ENCODE results near the gene GM2A. TPM values are rescaled to one million over a fixed set of nuclear protein-coding genes. Genes with fewer than 3 reads are reported as not detected.
A peak's percentile ranks its signal among the peaks of the same experiment; 100 is the strongest.

The GM2A gene
- total RNA-seq (10 to 100 TPM; 12.7 to 14.9 TPM), polyA plus RNA-seq (4.7 TPM)

DNA sequence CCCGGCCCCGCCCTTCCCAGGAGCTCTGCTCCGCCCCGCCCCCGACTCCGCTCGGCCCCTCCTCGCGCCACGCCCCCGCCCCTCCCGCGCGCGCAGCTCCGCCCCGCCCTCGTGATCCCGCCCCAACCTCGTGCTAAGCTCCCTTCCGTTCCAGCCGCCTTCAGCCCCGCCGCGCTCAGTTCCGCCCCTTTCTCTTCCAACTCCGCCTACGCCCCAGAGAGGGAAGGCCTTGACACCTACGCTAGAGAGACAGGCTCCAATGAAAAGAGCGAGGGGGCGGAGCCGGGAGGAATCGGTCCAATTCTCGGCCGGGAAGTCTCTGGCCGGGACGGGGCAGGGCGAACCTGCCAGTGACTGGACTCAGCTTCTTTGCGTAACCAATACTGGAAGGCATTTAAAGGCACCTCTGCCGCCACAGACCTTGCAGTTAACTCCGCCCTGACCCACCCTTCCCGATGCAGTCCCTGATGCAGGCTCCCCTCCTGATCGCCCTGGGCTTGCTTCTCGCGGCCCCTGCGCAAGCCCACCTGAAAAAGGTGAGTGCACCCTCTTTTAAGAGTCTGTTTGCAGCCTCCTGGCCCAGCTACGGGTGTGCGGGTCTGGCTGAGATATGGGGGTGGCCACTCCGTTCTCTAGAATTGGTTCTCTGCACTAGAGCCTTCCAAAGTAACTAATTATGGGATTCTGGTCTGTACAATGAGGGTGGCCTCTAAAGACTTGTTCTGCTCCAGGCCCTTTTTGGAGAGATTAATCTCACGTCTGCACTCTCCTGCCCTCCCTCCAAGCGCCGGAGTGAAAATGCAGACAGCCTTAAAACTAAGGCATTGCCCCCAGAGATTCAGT, at the start of gene GM2A:
TSS of gene GM2A (plus strand) at position 424 of the 843 bp plus-strand sequence. CDS start at position 456, 32 bp downstream.
- Histone ChIP-seq H3K4me3 (ENCODE audit: low read length) (peak within 1 kb of the TSS; percentile 97), H3K27ac (ENCODE audit: low read depth, low read length) (peak within 1 kb of the TSS; percentile 66), H3K27me3 (ENCODE audit: insufficient read depth, low read length, poor library complexity, severe bottlenecking) (no peaks in the 10 kb centered on the region), H3K9me3 (ENCODE audit: low read length) (no peaks in the 10 kb centered on the region), H3K4me1 (ENCODE audit: insufficient read depth, low read length) (peaks cover 30% of the 10 kb centered on the region), H3K36me3 (ENCODE audit: insufficient read depth, low read length) (no peaks in the 10 kb centered on the region)
- DNase-seq, result peak; percentile 97 to 98 (median 97)
- CTCF ChIA-PET, result interaction anchor here (0.7 to 3.2 kb wide), 14 partner anchors 12 to 803 kb away, joined by 3 to 16 read pairs (median 6); partner anchors contain the start of genes CCDC69, DCTN4 and RBM22
- Mint-ChIP-seq H3K27me3 (no peaks in the 10 kb centered on the region), H3K9me3 (no peaks in the 10 kb centered on the region), H3K27ac (peak within 1 kb of the TSS; percentile 72 to 94 (median 93)), H3K36me3 (peaks cover 0 to 6% (median 0%) of the 10 kb centered on the region in 3 donors), H3K4me1 (peaks cover 33 to 57% (median 36%) of the 10 kb centered on the region in 3 donors), H3K4me3 (peak within 1 kb of the TSS; percentile 87 to 97 (median 91))
- POLR2A ChIA-PET, result interaction anchor here (0.7 to 1.8 kb wide), 17 partner anchors 15 to 803 kb away, joined by 3 to 13 read pairs (median 4); partner anchors contain the start of genes CCDC69 and DCTN4

DNA sequence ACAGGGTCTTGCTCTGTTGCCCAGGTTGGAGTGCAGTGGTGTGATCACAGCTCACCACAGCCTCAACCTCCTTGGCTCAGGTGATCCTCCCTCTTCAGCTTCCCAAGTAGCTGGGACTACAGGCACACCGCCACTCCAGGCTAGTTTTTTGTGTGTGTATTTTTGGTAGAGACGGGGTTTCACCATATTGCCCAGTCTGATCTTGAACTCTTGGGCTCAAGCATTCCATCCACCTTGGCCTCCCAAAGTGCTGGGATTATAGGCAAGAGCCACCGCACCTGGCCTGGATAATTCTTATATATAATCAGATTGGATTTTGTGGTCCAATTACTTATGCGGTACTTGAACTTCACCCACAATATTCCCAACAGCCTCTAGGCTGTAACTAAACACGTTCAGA, 48.9 kb upstream of the GM2A start:
- Mint-ChIP-seq H3K9me3 (no peaks in the 10 kb centered on the region), H3K27me3 (no peaks in the 10 kb centered on the region), H3K4me1 (peaks cover 46 to 67% (median 49%) of the 10 kb centered on the region in 3 donors), H3K36me3 (peaks cover 0 to 51% (median 9%) of the 10 kb centered on the region in 3 donors), H3K4me3 (no peak overlapping the region), H3K27ac (peak overlapping the region in 6 of 8 donors; percentile 17 to 57 (median 34))
- no peak overlapping the region for H3K4me3 ChIP-seq (ENCODE audit: low read length)
- no peak overlapping the region for H3K27ac ChIP-seq (ENCODE audit: low read depth, low read length)
- H3K9me3 ChIP-seq (ENCODE audit: low read length), result no peaks in the 10 kb centered on the region
- POLR2A ChIA-PET, result interaction anchor here (1.3 kb wide), 1 partner anchor 10 kb away, joined by 3 read pairs; no protein-coding TSS in a partner anchor
- DNase-seq, result no peak
- CTCF ChIA-PET, result interaction anchor here (2.2 kb wide), 1 partner anchor 39 kb away, joined by 5 read pairs; no protein-coding TSS in a partner anchor
- H3K4me1 ChIP-seq (ENCODE audit: insufficient read depth, low read length), result peaks cover 44% of the 10 kb centered on the region
- peaks cover 15% of the 10 kb centered on the region for H3K36me3 ChIP-seq (ENCODE audit: insufficient read depth, low read length)
- H3K27me3 ChIP-seq (ENCODE audit: insufficient read depth, low read length, poor library complexity, severe bottlenecking), result no peaks in the 10 kb centered on the region

DNA sequence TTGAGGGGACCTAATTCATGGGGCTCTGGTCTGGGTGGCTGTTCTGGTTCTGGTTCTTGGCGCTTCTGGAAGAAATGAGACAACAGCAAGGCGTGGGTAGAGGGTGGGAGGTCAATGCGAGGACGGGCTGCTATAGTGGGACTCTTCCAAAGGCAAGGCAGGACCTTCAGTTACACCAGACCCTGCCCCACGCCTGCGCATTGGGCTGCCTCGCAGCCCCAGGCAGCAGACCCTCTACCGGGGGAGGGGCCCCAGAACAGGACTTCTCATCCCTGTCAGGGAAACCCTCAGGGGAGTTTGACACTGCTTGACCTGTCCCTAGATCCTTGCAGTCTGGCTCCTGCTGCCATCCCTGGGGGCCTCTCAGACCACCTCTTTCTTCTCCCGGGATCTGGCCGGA, 47.6 kb upstream of the GM2A start:
- H3K27ac Mint-ChIP-seq, result peak overlapping the region; percentile 43 to 82 (median 71)
- H3K4me1 Mint-ChIP-seq, result peaks cover 55 to 79% (median 60%) of the 10 kb centered on the region in 3 donors
- H3K36me3 Mint-ChIP-seq, result peaks cover 0 to 41% (median 6%) of the 10 kb centered on the region in 3 donors
- POLR2A ChIA-PET, result interaction anchor here (1.0 kb wide), 1 partner anchor 12 kb away, joined by 3 read pairs; no protein-coding TSS in a partner anchor
- H3K27me3 Mint-ChIP-seq, result no peaks in the 10 kb centered on the region
- CTCF ChIA-PET, result no interaction called here
- no peaks in the 10 kb centered on the region for H3K9me3 Mint-ChIP-seq
- Histone ChIP-seq H3K4me3 (ENCODE audit: low read length) (no peak overlapping the region), H3K27ac (ENCODE audit: low read depth, low read length) (no peak overlapping the region), H3K9me3 (ENCODE audit: low read length) (no peaks in the 10 kb centered on the region), H3K36me3 (ENCODE audit: insufficient read depth, low read length) (peaks cover 15% of the 10 kb centered on the region), H3K4me1 (ENCODE audit: insufficient read depth, low read length) (peaks cover 55% of the 10 kb centered on the region), H3K27me3 (ENCODE audit: insufficient read depth, low read length, poor library complexity, severe bottlenecking) (no peaks in the 10 kb centered on the region)
- no peak overlapping the region for H3K4me3 Mint-ChIP-seq
- DNase-seq, result no peak

DNA sequence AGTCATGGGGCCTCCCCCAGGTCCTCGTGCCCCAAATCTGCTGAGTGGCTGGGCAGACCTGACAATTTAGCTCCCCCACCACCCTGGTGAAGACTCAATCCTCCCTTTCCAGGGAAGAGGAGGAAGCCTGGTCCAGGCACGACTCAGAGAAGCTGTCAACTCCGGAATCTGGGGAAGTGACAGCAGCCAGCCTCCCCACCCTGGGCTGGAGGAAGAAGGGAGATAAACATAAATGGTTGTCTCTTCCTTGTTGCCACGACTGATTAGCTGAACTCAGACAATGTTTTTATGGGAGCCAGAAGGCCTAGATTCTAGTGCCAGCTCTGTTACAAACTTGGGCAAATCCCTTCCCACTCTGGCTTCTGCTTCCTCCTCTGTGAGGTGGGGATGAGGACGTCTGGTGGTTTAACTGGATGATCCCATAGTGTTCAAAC, 44.5 kb upstream of the GM2A start:
- peaks cover 0 to 31% (median 6%) of the 10 kb centered on the region in 3 donors for H3K36me3 Mint-ChIP-seq
- peak overlapping the region in 3 of 7 donors; percentile 12 to 64 (median 33) for H3K4me3 Mint-ChIP-seq
- H3K27me3 ChIP-seq (ENCODE audit: insufficient read depth, low read length, poor library complexity, severe bottlenecking), result no peaks in the 10 kb centered on the region
- no peak overlapping the region for H3K4me3 ChIP-seq (ENCODE audit: low read length)
- POLR2A ChIA-PET, result interaction anchor here (0.9 to 1.5 kb wide), 2 partner anchors 15 to 44 kb away, joined by 4 to 8 read pairs; partner anchors contain the start of genes CCDC69 and GM2A
- no peaks in the 10 kb centered on the region for H3K9me3 Mint-ChIP-seq
- H3K27ac Mint-ChIP-seq, result peak overlapping the region; percentile 62 to 94 (median 84)
- peaks cover 58 to 82% (median 67%) of the 10 kb centered on the region in 3 donors for H3K4me1 Mint-ChIP-seq
- no peaks in the 10 kb centered on the region for H3K9me3 ChIP-seq (ENCODE audit: low read length)
- DNase-seq, result no peak
- CTCF ChIA-PET, result interaction anchor here (0.8 to 2.3 kb wide), 5 partner anchors 15 to 74 kb away, joined by 4 to 7 read pairs (median 4); partner anchors contain the start of gene CCDC69
- H3K27me3 Mint-ChIP-seq, result peaks cover 0 to 2% of the 10 kb centered on the region in 2 donors
- H3K4me1 ChIP-seq (ENCODE audit: insufficient read depth, low read length), result peaks cover 72% of the 10 kb centered on the region
- H3K27ac ChIP-seq (ENCODE audit: low read depth, low read length), result no peak overlapping the region
- peaks cover 4% of the 10 kb centered on the region for H3K36me3 ChIP-seq (ENCODE audit: insufficient read depth, low read length)

DNA sequence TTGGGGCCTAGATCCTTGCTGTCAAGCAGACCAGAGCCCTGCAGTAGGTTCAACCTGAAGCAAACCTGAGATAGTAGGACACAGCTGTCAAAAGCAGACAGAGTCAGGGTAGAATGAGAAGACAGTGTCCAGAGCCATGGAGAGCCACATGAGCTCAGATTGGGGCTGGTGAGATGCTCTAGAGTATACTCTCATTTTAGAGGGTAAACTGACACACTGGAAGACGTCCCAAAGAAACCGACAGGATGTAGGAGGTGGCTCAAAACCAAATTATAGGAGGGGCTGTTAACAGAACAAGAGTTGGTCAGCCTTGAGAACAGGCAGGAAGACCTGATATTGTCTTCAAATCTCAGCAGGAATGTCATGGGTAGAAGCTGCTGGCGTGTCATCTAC, 40.6 kb upstream of the GM2A start:
- Histone ChIP-seq H3K4me3 (ENCODE audit: low read length) (peak overlapping the region; percentile 85), H3K27me3 (ENCODE audit: insufficient read depth, low read length, poor library complexity, severe bottlenecking) (no peaks in the 10 kb centered on the region), H3K4me1 (ENCODE audit: insufficient read depth, low read length) (peaks cover 94% of the 10 kb centered on the region), H3K9me3 (ENCODE audit: low read length) (no peaks in the 10 kb centered on the region), H3K36me3 (ENCODE audit: insufficient read depth, low read length) (peaks cover 9% of the 10 kb centered on the region), H3K27ac (ENCODE audit: low read depth, low read length) (peak overlapping the region; percentile 44)
- CTCF ChIA-PET, result interaction anchor here (1.3 to 4.7 kb wide), 7 partner anchors 10 to 56 kb away, joined by 4 to 69 read pairs (median 10); partner anchors contain the start of genes ANXA6, CCDC69 and GM2A
- Mint-ChIP-seq H3K27me3 (peaks cover 0 to 2% of the 10 kb centered on the region in 2 donors), H3K4me1 (peaks cover 81 to 94% (median 90%) of the 10 kb centered on the region in 3 donors), H3K4me3 (peak overlapping the region; percentile 83 to 95 (median 92)), H3K27ac (peak overlapping the region; percentile 87 to 99 (median 98)), H3K9me3 (no peaks in the 10 kb centered on the region), H3K36me3 (peaks cover 0 to 37% (median 4%) of the 10 kb centered on the region in 3 donors)
- no peak for DNase-seq
- POLR2A ChIA-PET, result interaction anchor here (0.5 to 5.1 kb wide), 4 partner anchors 8 to 62 kb away, joined by 3 to 74 read pairs (median 5); partner anchors contain the start of gene CCDC69

DNA sequence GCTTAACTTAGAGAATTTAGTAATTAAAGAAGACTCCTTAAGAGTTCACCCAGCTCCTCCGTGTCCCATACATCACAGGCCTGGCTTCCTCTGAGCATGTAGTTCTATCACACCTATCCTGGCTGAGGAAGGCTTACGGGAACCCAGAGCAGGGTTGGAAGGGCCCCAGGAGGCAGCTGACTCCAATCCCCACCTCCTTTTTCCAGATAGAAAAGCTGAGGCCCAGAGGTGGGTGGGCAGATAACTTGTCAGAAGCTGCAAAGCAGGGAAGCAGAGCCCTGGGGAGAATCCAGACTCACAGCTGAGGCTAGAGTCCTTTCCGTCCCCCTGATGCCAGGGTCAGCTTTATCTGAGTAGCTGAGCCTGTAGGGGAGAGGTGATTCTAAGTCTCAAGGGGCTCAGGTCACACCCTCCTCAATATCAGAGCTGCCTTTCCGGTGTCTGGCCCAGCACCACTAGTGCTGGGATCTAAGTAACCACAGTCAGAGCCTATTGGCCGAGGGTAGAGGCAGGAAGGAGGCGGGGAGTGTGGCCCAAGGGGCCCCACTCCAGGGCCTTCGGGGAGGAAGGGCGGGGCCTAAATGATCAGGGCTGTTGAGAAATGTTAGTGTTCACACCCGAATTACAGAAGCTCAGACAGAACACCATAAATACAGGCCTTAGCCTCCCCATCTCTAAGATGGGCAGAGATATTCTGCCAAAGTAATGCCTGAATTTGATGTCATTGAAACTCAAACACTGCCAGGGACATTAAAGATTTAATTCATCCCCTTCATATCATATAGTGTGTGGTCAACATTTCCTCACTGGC, 39.0 kb upstream of the GM2A start:
- DNase-seq, result peak; percentile 75 to 93 (median 83)
- Histone ChIP-seq H3K9me3 (ENCODE audit: low read length) (no peaks in the 10 kb centered on the region), H3K27ac (ENCODE audit: low read depth, low read length) (peak overlapping the region; percentile 91), H3K27me3 (ENCODE audit: insufficient read depth, low read length, poor library complexity, severe bottlenecking) (no peaks in the 10 kb centered on the region), H3K4me1 (ENCODE audit: insufficient read depth, low read length) (peaks cover 95% of the 10 kb centered on the region), H3K36me3 (ENCODE audit: insufficient read depth, low read length) (peaks cover 9% of the 10 kb centered on the region), H3K4me3 (ENCODE audit: low read length) (peak overlapping the region; percentile 85)
- H3K4me3 Mint-ChIP-seq, result peak overlapping the region; percentile 83 to 95 (median 93)
- peaks cover 0 to 50% (median 5%) of the 10 kb centered on the region in 3 donors for H3K36me3 Mint-ChIP-seq
- peaks cover 0 to 2% of the 10 kb centered on the region in 2 donors for H3K27me3 Mint-ChIP-seq
- peaks cover 82 to 95% (median 90%) of the 10 kb centered on the region in 3 donors for H3K4me1 Mint-ChIP-seq
- H3K27ac Mint-ChIP-seq, result peak overlapping the region; percentile 91 to 99 (median 98)
- ChIA-PET POLR2A (interaction anchor here (0.5 to 5.1 kb wide), 12 partner anchors 9 to 75 kb away, joined by 3 to 74 read pairs (median 4); partner anchors contain the start of genes ANXA6, CCDC69 and GM2A), CTCF (interaction anchor here (1.0 to 4.7 kb wide), 12 partner anchors 9 to 98 kb away, joined by 3 to 69 read pairs (median 6); partner anchors contain the start of genes ANXA6, CCDC69 and GM2A)
- H3K9me3 Mint-ChIP-seq, result no peaks in the 10 kb centered on the region
